DMS 273 treated with DMSO at 0.1 percent for 48 hours (cell line): ENCODE results near the gene CCHCR1.

ENCODE experiments used
- DNase-seq: peaks from one replicate; lab custom pipeline; 2025; lab: John Stamatoyannopoulos, UW

The CCHCR1 gene

DNA sequence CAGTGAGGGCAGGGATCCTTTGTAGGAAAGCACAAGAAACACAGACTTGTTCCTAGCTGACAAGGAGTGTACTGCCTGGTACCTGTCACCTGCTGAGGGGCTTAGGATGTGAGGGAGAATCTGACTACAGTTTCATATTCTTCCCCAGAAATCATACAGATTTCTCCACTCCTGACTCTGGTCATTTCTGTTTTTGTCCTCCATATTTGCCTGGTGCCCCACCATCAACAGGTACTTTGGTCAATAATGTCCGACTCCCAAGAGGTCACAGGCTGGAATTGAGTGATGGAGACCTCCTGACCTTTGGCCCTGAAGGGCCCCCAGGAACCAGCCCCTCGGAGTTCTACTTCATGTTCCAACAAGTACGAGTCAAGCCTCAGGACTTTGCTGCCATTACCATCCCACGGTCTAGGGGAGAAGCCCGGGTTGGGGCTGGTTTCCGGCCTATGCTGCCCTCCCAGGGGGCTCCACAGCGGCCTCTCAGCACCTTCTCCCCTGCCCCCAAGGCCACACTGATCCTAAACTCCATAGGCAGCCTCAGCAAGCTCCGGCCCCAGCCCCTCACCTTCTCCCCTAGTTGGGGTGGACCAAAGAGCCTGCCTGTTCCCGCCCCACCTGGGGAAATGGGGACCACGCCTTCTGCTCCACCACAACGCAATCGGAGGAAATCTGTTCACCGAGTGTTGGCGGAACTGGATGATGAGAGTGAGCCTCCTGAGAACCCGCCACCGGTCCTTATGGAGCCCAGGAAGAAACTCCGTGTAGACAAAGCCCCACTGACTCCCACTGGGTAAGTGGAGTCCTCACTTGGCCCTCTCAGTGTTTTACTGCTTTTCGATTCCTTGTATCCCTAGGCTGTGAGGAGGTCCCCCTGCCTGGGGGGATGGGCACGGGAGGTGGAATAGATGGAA is 3.9 kb upstream of the CCHCR1 start:
- DNase-seq, result no peak

DNA sequence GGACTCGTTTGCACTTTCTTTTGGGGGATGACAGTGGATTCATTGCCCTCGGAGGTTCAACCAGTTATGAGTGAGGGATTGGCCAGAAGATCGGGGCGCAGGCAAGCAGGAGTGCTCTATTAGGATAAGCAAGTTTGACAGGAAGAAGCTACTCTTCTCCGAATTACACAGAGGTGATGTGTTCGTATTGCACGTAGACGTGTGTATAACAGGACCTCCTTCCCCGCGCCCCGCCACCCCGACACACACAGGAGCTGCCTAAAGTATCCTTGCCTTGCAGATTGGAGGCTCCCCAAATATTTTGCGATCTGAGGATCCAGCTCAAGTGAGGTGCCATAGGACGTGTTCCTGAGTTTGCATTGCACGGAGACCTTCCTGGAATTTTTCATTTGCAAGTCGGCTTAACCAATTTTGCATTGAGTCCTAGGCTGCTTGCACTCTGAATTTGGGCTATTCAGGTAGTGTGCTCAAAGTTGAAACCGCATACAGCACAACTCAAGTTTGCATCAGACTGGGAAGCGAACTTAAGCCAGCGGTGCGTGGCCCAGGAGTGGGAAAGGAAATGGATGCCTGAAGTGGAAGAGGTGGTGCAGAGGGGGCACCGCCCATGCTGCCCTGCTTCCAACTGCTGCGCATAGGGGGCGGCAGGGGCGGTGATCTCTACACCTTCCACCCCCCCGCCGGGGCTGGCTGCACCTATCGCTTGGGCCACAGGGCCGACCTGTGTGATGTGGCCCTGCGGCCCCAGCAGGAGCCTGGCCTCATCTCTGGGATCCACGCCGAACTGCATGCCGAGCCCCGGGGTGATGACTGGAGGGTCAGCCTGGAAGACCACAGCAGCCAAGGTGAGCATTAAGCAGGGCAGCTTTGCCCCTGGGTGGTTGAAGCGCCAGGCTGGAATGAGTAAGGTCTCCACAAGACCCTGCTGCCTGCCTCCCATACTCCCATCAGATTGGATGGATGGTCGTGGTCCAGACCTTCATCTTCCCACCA is 1.6 kb upstream of the CCHCR1 start:
- DNase-seq, result no peak

GRCh38 chr6:31158140-31158862 is 699 bp upstream of the CCHCR1 start, which contains the start of gene TCF19:
Gene TCF19 (plus strand): TSS chr6:31158589. CDS start chr6:31159470, 881 bp downstream.
- DNase-seq, result peak; percentile 98

DNA sequence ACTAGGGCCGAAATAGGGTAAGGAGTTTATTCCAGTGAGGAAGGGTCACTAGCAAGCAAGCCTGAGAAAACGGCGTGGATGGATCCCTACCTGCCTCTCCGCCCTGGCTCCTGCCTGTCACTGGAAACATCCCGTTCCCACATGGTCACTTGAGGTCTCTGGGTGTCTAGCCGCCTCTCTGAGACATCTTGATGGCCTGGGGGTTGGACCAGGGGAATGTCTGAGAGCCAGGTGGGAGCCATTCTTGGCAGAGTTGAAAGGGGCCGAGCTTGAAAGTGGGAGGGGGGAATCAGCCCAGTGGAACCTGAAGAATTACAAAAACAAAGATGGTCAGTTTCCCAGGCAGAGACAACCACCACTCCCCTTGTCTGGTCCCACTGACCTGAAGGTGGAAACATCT is 961 bp downstream of the CCHCR1 start:
- no peak for DNase-seq

DNA sequence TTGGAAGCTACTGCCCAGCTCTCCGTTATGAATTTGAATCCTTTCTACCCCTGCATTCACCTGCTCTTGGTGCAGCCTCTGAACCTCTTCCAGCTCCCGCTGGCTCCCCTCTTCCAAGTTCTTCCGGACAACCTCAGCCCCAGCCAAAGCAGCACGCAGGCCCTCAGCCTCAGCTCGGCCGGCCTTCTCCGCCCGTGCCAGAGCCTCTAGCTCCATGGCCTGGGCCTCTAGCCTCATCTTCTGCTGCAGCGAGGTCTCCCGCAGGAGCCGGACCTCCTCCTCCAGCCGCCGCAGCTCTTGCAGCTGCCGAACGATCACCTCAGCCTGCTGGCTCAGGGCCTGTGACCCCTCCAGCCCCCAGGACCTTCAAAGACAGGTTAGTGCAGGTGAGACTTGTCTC is 3.2 kb downstream of the CCHCR1 start:
- no peak for DNase-seq

- DNase-seq, result no peak
These were observed 4.8 kb downstream of the CCHCR1 start for GRCh38 chr6:31152781-31153180.

GRCh38 chr6:31149827-31150447 is 7.7 kb downstream of the CCHCR1 start:
- DNase-seq, result no peak

GRCh38 chr6:31145386-31145785 is 12.2 kb downstream of the CCHCR1 start:
- no peak for DNase-seq

DNA sequence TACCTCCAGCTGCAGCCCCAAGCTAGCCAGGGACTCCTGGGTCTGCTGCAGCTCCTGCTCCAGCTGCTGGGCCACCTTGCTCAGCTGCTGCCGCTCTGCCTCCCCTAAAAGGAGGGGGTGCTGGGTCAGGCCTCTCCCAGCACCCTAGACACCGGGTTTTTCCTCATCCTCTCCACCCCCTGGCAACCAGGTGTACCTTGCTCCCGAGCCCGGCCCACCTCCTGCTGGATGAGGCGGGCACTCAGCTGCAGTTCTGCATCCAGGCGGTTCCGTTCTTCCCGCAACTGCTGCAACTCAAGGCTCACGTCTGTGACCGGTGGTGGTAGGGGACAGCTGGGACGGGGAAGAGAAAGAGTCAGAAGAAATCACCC is 12.6 kb downstream of the CCHCR1 start:
- DNase-seq, result no peak

DNA sequence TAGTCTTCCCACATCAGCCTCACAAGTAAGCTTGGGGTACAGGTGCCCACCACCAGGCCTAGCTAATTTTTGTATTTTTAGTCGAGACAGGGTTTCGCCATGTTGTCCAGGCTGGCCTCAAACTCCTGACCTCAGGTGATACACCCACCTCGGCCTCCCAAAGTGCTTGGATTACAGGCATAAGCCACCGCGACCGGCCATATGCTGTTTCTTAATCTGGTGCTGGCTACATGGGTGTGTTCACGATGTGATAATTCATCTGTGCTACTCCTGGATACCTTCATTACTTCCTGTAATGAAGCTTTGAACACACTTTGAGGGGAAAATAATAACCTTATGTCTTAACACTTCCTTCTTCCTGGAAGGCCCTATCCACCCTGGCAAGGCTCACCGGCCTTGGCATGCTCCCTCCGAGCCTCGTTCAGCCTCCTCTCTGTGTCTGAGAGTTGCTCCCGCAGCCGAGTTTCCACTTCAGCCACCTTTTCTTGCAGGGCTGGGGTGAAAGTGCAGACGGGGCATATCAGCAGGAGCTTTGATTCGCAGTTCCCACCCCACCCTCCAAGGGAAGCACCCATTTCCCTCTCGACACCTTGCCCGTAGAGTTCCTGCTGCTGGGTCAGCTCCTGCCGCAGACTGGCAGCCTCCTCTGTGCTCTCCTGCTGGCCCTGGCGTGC is 13.2 kb downstream of the CCHCR1 start:
- no peak for DNase-seq

GRCh38 chr6:31143148-31143547 is 14.5 kb downstream of the CCHCR1 start:
- DNase-seq, result no peak

DNA sequence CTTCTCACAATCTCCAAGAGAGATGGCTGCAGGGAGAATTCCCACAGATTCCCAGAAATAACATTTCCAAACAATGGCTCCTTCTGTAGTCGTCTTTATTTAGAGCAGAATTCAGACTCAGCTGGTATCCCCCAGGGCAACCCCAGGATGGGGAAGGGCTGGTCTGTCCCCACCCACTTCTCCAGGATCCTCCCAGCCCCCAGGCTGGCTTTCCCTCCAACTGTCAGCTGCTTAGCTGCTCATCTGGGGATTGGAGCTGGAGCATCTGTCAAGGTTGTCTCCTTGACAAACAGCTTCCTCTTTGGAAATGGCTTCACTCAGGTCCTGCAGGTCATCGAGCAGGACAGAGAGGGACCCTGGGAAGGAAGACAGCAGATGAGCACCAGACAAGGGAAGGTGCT is 15.2 kb downstream of the CCHCR1 start:
- no peak for DNase-seq

DNA sequence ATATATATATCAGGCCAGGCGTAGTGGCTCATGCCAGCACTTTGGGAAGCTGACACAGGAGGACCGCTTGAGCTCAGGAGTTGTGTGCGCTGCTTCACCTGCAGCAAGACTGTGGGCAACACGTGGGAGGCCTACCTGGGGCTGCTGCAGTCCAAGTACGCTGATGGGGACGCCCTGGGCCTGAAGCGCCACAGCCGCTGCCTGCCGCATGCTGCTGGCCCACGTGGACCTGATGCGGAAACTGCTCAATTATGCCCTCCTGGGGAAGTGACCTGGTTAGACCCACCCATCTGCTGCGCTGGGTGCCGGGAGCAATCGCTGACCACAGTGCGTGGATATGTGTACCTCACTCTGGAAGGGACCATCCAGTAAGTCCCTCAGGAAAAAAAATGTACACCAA is 17.0 kb downstream of the CCHCR1 start:
- no peak for DNase-seq

DNA sequence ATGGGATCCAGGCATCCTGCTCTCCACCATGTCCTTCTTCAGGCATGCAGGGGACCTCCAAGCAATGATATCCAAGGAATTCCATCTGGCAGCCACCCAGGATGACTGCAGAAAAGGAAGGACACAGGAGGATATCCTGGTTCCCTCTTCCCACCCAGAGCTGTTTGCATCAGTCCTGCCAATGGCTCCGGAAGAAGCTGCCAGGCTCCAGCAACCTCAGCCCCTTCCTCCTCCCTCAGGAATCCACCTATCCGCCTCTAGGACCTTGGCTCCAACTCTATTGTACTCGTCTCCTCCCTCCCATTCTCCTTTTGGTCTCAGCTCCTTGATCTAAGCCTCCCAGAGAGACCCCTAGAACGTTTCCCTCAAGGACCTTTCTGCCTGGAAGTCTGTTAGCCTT is 18.0 kb downstream of the CCHCR1 start:
- no peak for DNase-seq

- no peak for DNase-seq
These were observed 18.6 kb downstream of the CCHCR1 start, which contains the start of gene PSORS1C2 for GRCh38 chr6:31138982-31139381. Gene PSORS1C2 (minus strand): TSS chr6:31139066. CDS start chr6:31139026, 40 bp downstream.

DNA sequence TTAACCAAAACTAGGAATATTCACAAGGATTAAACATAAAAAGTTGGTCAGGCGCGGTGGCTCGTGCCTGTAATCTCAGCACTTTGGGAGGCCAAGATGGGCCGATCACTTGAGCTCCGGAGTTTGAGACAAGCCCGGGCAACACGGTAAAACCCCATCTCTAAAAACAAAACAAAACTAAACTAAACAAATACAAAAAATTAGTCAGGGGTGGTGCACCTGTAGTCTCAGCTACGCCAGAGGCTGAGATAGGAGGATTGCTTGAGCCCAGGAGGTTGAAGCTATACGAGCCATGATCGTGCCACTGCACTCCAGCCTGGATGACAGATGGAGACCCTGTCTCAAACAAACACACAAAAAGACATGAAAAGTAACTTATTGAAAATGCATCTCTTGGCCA is 21.9 kb downstream of the CCHCR1 start:
- DNase-seq, result no peak

DNA sequence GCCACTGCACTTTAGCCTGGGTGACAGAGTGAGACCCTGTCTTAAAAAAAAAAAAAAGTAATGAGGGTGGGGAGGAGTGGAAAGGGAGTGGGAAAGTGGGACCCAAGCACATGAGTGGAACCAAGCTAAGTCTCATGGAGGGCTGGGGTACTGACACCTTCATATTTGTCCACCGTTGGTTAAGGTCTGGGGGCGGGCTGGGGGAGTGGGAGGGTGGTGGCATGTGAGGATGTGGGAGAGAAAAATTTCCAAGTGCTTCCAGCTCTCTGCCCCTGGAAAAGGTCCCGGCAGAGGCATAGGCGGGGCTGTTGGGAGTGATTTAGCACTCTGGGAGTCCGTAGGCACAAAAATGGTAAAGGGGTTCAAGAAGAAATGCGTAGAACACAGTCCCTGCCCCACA is 24.8 kb downstream of the CCHCR1 start:
- no peak for DNase-seq

DNA sequence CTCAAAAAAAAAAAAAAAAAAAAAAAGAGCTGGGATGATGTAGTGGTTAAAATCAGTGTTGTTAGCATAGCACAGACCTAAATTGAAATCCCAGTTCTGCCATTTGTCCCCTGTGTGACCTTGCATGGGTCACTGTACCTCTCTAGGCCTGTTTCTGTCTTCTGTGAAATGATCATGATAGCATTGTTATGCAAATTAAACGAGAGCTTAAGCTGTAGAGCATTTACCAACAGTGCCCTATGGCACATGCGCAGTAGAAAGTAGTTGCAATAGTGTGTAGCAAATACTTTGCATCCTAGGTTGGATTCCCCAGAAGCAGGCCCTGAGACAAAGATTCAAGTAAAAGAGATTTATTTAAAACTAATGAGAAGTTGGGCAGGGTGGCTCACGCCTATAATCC is 26.0 kb downstream of the CCHCR1 start:
- DNase-seq, result no peak

DNA sequence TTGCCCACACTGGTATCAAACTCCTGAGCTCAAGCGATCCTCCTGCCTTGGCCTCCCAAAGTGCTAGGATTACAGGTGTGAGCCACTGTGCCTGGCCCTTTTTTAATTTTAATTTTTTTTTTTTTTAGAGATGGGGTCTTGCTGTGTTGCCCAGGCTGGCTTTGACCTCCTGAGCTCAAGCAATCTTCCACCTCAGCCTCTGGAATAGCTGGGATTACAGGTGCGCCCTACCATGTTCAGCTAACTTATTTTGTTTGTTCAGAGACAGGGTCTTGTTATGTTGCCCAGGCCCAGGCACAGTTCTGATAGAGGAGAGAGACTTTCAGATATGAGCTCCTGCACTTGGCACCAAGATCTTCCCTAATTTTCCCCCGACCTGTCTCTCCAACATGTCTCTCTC is 26.9 kb downstream of the CCHCR1 start:
- no peak for DNase-seq

GRCh38 chr6:31129130-31129529 is 28.5 kb downstream of the CCHCR1 start:
- no peak for DNase-seq

DNA sequence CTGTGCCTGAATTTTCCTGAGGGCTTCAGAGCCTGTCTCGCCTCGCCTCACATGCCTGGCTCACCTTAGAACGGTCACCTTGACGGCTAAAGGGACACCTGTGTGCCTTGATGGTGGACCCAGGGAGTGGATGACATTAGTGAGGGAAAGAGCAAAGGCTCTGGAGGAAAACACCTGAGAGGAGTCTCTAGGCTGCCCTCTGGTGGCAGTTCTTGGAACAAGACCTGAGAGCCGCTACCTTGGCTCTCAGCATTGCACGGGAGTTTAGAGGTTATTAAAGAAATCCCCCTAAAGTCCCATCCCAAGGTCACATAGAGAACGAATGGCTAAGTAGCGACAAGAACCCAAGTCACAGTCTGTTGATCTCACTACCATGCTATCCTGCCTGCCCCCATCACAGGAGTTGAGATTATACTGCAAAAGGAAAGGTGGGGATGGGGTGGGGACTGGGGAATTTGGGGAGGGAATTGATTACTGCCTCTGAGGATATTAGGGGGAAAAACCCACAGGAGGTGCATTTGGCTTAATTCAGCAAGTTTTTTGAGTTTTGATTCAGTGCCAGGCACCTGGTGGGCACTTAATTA is 29.4 kb downstream of the CCHCR1 start:
- DNase-seq, result no peak
